ENCODE measurements around the gene FETUB. TPM values are rescaled to one million over a fixed set of nuclear protein-coding genes. Genes with fewer than 3 reads are reported as not detected.

FETUB gene
- total and polyA plus RNA-seq, 2 experiments from 2014 or later: 5.8 to 7.2 TPM

- Histone ChIP-seq H3K27ac (no peak overlapping the region), H3K9me3 (ENCODE audit: low read depth) (no peaks in the 10 kb centered on the region), H3K36me3 (replicated peaks; ENCODE audit: insufficient read depth, low read depth) (no peaks in the 10 kb centered on the region), H3K4me1 (ENCODE audit: insufficient read depth) (no peaks in the 10 kb centered on the region), H3K4me3 (no peak overlapping the region), H4K20me1 (ENCODE audit: insufficient read depth, poor library complexity, severe bottlenecking) (no peaks in the 10 kb centered on the region), H3K4me2 (no peak overlapping the region), H3K9me2 (replicated peaks; ENCODE audit: insufficient read depth) (no peaks in the 10 kb centered on the region), H3K79me2 (no peaks in the 10 kb centered on the region), H2AFZ (no peak overlapping the region), H3K27me3 (no peaks in the 10 kb centered on the region)
- 81% methylated on average over 6 of the region's 6 CpGs for WGBS (ENCODE audit: low lambda C conversion rate, missing lambda C conversion rate)
- TF ChIP-seq CTCF (IDR thresholded peaks at IDR 0.05; ENCODE audit: poor library complexity): no peak
- no peak for TF ChIP-seq EZH2phosphoT487 (IDR thresholded peaks at IDR 0.05; ENCODE audit: low read depth, severe bottlenecking, unreplicated experiment)
- TF ChIP-seq EZH2 (IDR thresholded peaks at IDR 0.05; ENCODE audit: borderline replicate concordance): no peak
- DNase-seq (ENCODE audit: low spot score): no peak
Measured at GRCh38 chr3:186614266-186614596, 26.0 kb upstream of the FETUB start.

GRCh38 chr3:186614597-186615483 lies 25.4 kb upstream of the FETUB start:
- H4K20me1 ChIP-seq (ENCODE audit: insufficient read depth, poor library complexity, severe bottlenecking): no peaks in the 10 kb centered on the region
- H3K9me3 ChIP-seq (ENCODE audit: low read depth): no peaks in the 10 kb centered on the region
- H3K79me2 ChIP-seq: no peaks in the 10 kb centered on the region
- peak overlapping the region; percentile 36 for H3K4me2 ChIP-seq
- H3K27me3 ChIP-seq: no peaks in the 10 kb centered on the region
- H3K36me3 ChIP-seq (replicated peaks; ENCODE audit: insufficient read depth, low read depth): no peaks in the 10 kb centered on the region
- no peaks in the 10 kb centered on the region for H3K9me2 ChIP-seq (replicated peaks; ENCODE audit: insufficient read depth)
- DNase-seq (ENCODE audit: low spot score): peak; percentile 82
- TF ChIP-seq EZH2phosphoT487 (IDR thresholded peaks at IDR 0.05; ENCODE audit: low read depth, severe bottlenecking, unreplicated experiment): no peak
- TF ChIP-seq CTCF (IDR thresholded peaks at IDR 0.05; ENCODE audit: poor library complexity): peak; percentile 96
- TF ChIP-seq EZH2 (IDR thresholded peaks at IDR 0.05; ENCODE audit: borderline replicate concordance): no peak
- no peak overlapping the region for H3K4me3 ChIP-seq
- 38% methylated on average over 16 of the region's 16 CpGs for WGBS (ENCODE audit: low lambda C conversion rate, missing lambda C conversion rate)
- no peak overlapping the region for H3K27ac ChIP-seq
- H2AFZ ChIP-seq: no peak overlapping the region
- H3K4me1 ChIP-seq (ENCODE audit: insufficient read depth): no peaks in the 10 kb centered on the region

GRCh38 chr3:186616299-186616617 lies 23.9 kb upstream of the FETUB start:
- Histone ChIP-seq H3K36me3 (replicated peaks; ENCODE audit: insufficient read depth, low read depth) (no peaks in the 10 kb centered on the region), H3K9me2 (replicated peaks; ENCODE audit: insufficient read depth) (no peaks in the 10 kb centered on the region), H3K27me3 (no peaks in the 10 kb centered on the region), H3K4me3 (no peak overlapping the region), H3K4me2 (no peak overlapping the region), H3K27ac (no peak overlapping the region), H3K4me1 (ENCODE audit: insufficient read depth) (no peaks in the 10 kb centered on the region), H4K20me1 (ENCODE audit: insufficient read depth, poor library complexity, severe bottlenecking) (no peaks in the 10 kb centered on the region), H3K9me3 (ENCODE audit: low read depth) (no peaks in the 10 kb centered on the region), H2AFZ (peak overlapping the region; percentile 57), H3K79me2 (no peaks in the 10 kb centered on the region)
- TF ChIP-seq EZH2phosphoT487 (IDR thresholded peaks at IDR 0.05; ENCODE audit: low read depth, severe bottlenecking, unreplicated experiment): no peak
- TF ChIP-seq CTCF (IDR thresholded peaks at IDR 0.05; ENCODE audit: poor library complexity): no peak
- TF ChIP-seq EZH2 (IDR thresholded peaks at IDR 0.05; ENCODE audit: borderline replicate concordance): no peak
- DNase-seq (ENCODE audit: low spot score): no peak
- whole genome bisulfite sequencing (ENCODE audit: low lambda C conversion rate, missing lambda C conversion rate): 87% methylated on average over 8 of the region's 8 CpGs
